ENCODE results near the gene TOR1A. TPM values are rescaled to one million over a fixed set of nuclear protein-coding genes. Genes with fewer than 3 reads are reported as not detected.

Gene TOR1A
- total RNA-seq, 4 donors from 2014 or later: 18.1 to 31.9 (median 24.9) TPM

DNA sequence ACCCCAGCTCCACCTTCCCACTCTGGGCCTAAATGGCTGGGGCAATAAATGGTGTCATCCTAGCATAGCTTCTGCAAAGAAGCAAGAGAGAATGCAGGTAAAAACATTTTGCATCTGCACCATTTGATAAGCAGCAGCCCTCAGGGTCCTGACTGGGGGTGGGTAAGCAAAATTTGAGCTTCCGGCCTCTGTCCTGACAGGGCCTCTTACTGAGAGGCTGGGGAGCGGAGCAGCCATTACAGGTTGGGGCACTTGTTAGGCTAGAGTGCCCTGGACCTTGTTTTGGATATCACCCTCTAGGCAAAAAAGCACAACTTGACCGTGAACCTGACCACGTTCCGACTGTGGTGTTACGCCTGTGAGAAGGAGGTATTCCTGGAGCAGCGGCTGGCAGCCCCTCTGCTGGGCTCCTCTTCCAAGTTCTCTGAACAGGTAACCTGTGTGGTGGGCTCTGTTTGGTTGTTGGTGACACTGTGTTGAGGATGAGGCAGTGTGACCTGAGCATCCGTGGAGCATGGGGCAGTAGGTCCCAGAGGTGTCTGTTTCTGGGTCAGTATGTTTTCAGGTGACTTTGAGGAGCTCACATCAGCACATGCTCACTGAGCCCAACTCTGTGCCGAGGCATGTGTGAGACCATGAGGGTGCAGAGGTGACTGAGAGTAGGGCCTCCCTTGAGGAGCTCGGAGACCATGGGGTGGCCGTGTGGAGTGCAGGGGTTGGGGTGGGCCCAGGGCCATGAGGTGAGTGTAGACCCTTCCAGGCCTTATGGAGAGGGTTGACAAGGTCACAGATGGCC lies 34.4 kb upstream of the TOR1A start:
- TF ChIP-seq POLR2A (IDR thresholded peaks at IDR 0.05): no peak
- no peak for TF ChIP-seq CTCF (IDR thresholded peaks at IDR 0.05 in 4 of 5, conservative IDR thresholded peaks at IDR 0.05 in 1 of 5)

DNA sequence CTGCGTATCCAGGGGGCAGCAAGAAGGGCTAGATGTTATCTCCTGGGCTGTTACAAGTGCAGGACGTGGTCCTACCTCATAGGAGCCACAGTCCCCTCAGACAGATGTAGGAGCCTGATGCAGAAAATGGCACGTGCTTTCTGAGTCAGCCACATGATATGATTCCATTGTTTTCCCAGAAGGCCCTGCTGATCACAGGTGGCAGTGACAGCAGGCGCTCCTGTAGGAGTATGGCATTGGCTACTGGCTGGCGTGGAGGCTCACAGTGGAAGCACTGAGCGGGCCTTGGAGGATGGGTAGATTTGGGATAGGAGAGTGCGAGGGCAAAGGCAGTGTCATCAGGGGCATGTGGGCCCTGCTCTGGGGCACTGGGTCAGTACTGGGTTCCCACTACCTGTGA lies 33.3 kb upstream of the TOR1A start:
- Histone ChIP-seq H3K27ac (no peak overlapping the region), H3K27me3 (no peaks in the 10 kb centered on the region), H3K4me3 (no peak overlapping the region), H3K9me3 (no peaks in the 10 kb centered on the region), H3K4me1 (no peaks in the 10 kb centered on the region), H3K36me3 (peaks cover 0 to 77% of the 10 kb centered on the region in 2 donors)
- intact Hi-C loops (cut with DNase I; ENCODE audit: low total_unique reads): no loop called here
- in situ Hi-C loops (cut with MboI; ENCODE audit: low sequenced_read_pairs in 4 of 4): no loop called here
- no peak for ATAC-seq
- no peak for TF ChIP-seq POLR2A (IDR thresholded peaks at IDR 0.05)
- no peak for TF ChIP-seq CTCF (IDR thresholded peaks at IDR 0.05 in 4 of 5, conservative IDR thresholded peaks at IDR 0.05 in 1 of 5)
- DNase-seq: no peak

More for the DNA sequence above, 34.4 kb upstream of the TOR1A start:
- H3K27ac ChIP-seq: no peak overlapping the region
- no peak for DNase-seq
- no peak overlapping the region for H3K4me3 ChIP-seq
- intact Hi-C loops (cut with DNase I; ENCODE audit: low total_unique reads): no loop called here
- H3K27me3 ChIP-seq: no peaks in the 10 kb centered on the region
- ATAC-seq: no peak
- H3K9me3 ChIP-seq: no peaks in the 10 kb centered on the region
- peaks cover 0 to 71% of the 10 kb centered on the region in 2 donors for H3K36me3 ChIP-seq
- H3K4me1 ChIP-seq: no peaks in the 10 kb centered on the region
- in situ Hi-C loops (cut with MboI; ENCODE audit: low sequenced_read_pairs in 4 of 4): no loop called here

DNA sequence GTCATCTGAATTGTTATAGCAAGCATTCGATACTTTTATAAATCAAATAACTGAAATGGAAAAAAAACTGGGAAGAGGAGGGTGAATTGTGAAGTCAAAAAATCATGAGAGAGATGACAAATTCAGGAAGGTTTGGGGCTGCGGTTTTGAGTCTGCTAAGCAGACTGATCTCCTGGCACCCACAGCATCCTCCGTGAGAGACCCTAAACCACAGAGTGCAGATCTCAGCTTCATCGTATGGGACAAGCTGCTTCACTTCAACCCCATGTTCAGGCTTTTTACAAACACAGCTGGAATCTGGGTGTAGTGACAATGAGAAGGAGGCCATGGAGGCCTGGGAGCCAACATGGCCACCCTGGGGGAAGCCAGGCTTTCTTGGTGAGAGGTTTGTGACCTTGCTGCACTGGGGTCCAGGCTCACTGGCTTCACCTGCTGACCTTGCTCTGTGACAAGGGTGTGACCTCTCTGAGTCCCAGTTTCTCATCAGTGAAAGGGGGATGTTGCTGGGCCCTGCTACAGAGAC lies 30.7 kb upstream of the TOR1A start:
- intact Hi-C loops (cut with DNase I; ENCODE audit: low total_unique reads): no loop called here
- in situ Hi-C loops (cut with MboI; ENCODE audit: low sequenced_read_pairs in 4 of 4): no loop called here
- no peak for TF ChIP-seq POLR2A (IDR thresholded peaks at IDR 0.05)
- no peak for TF ChIP-seq CTCF (IDR thresholded peaks at IDR 0.05 in 4 of 5, conservative IDR thresholded peaks at IDR 0.05 in 1 of 5)
- Histone ChIP-seq H3K4me1 (no peaks in the 10 kb centered on the region), H3K27ac (no peak overlapping the region), H3K4me3 (no peak overlapping the region), H3K36me3 (peaks cover 0 to 85% of the 10 kb centered on the region in 2 donors), H3K27me3 (no peaks in the 10 kb centered on the region), H3K9me3 (no peaks in the 10 kb centered on the region)
- DNase-seq: no peak
- ATAC-seq: no peak

DNA sequence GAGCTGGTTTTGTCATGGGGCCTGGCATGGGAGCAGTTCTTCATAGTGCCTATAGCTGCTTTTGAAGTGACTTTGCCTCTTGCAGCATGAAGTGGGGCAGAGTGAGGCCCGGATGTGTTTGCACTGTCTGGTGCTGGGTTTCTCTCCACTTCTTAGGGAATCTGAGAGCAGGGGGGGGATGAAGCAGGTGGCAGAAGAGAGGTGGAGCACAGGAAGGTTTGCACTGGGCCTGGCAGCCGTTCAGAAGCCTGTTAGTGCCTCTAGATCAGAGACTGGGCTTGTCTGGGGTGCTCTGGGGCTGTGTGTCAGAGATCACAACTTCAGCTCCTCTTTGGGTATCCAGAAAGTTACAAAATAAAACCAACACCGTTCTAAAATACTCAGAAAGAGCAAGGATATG lies 29.7 kb upstream of the TOR1A start:
- Histone ChIP-seq H3K36me3 (peaks cover 0 to 81% of the 10 kb centered on the region in 2 donors), H3K27ac (no peak overlapping the region), H3K4me3 (no peak overlapping the region), H3K9me3 (no peaks in the 10 kb centered on the region), H3K27me3 (no peaks in the 10 kb centered on the region), H3K4me1 (no peaks in the 10 kb centered on the region)
- intact Hi-C loops (cut with DNase I; ENCODE audit: low total_unique reads): no loop called here
- no peak for TF ChIP-seq POLR2A (IDR thresholded peaks at IDR 0.05)
- no peak for TF ChIP-seq CTCF (IDR thresholded peaks at IDR 0.05 in 4 of 5, conservative IDR thresholded peaks at IDR 0.05 in 1 of 5)
- in situ Hi-C loops (cut with MboI; ENCODE audit: low sequenced_read_pairs in 4 of 4): no loop called here
- ATAC-seq: no peak
- DNase-seq: no peak

Measured in gastrocnemius medialis (tissue), 4 donors.